Activated T-helper 1 cell treated with anti-CD3 and anti-CD28 coated beads, Interleukin-12 subunit alpha, Interleukin-12 subunit beta, Interleukin-2, Interleukin-4 antibody, amounts not matched to agents 30 ng/mL and 10 ng/mL and 1 ng/mL, durations not matched to agents 14 hours and 24 hours and 36 hours (primary cell): Measurements from ENCODE around the gene CASKIN1. TPM values are rescaled to one million over a fixed set of nuclear protein-coding genes. Genes with fewer than 3 reads are reported as not detected.
"Not testable (repeated sequence)": the region's sequence is repeated elsewhere in the genome, so short reads cannot be mapped to it uniquely, and the experiment has no call there.

Experiments used
- DNase-seq: peaks from one replicate; pipeline ENCODE4 v3.0.0; 2021; ENCODE audit warnings: low spot score
- H3K27ac Mint-ChIP-seq: one replicate; pipeline ENCODE4 v1.8.0; 2021; ENCODE audit warnings: mild to moderate bottlenecking, mixed read lengths
- H3K27me3 Mint-ChIP-seq: one replicate; pipeline ENCODE4 v1.8.0; 2022; ENCODE audit warnings: mild to moderate bottlenecking, moderate library complexity, mixed read lengths; ENCODE audit not compliant: insufficient read depth
- H3K36me3 Mint-ChIP-seq: one replicate; pipeline ENCODE4 v1.8.0; 2021; ENCODE audit warnings: low read depth, mixed read lengths
- H3K4me1 Mint-ChIP-seq: one replicate; pipeline ENCODE4 v1.8.0; 2021; ENCODE audit warnings: low read depth, mixed read lengths
- H3K4me3 Mint-ChIP-seq: one replicate; pipeline ENCODE4 v1.8.0; 2021; ENCODE audit warnings: mild to moderate bottlenecking, moderate library complexity, mixed read lengths
- H3K9me3 Mint-ChIP-seq: one replicate; pipeline ENCODE4 v1.8.0; 2021; ENCODE audit warnings: mixed read lengths
- intact Hi-C: fragments of 100-400 bp; cut with micrococcal nuclease; formaldehyde crosslinking; loops from one replicate; pipeline ENCODE4 v1.15.1; 2024
- total RNA-seq: library from RNA; stranded (reverse); gene quantifications from 2 replicates; pipeline ENCODE4 v1.2.3, GENCODE V29; 2022

CASKIN1 gene
- total RNA-seq, 1 donor from 2014 or later = 1.0 TPM

- H3K36me3 Mint-ChIP-seq, intact Hi-C loops, H3K9me3 Mint-ChIP-seq, DNase-seq: not testable (repeated sequence)
- H3K27ac Mint-ChIP-seq = peak overlapping the region; percentile 53
- peak overlapping the region; percentile 76 for H3K4me3 Mint-ChIP-seq
- peaks cover 19% of the 10 kb centered on the region for H3K27me3 Mint-ChIP-seq
- peaks cover 22% of the 10 kb centered on the region for H3K4me1 Mint-ChIP-seq
These were observed 6.8 kb upstream of the CASKIN1 start for GRCh38 chr16:2203119-2203688.

- Mint-ChIP-seq H3K27ac (no peak overlapping the region), H3K4me1 (peaks cover 11% of the 10 kb centered on the region), H3K9me3 (no peaks in the 10 kb centered on the region), H3K4me3 (no peak overlapping the region), H3K36me3 (no peaks in the 10 kb centered on the region), H3K27me3 (peaks cover 29% of the 10 kb centered on the region)
- intact Hi-C loops = no loop called here
- no peak for DNase-seq
These were observed 3.9 kb upstream of the CASKIN1 start for GRCh38 chr16:2200313-2200712.

- DNase-seq = no peak
- no peaks in the 10 kb centered on the region for H3K9me3 Mint-ChIP-seq
- intact Hi-C loops = loop anchor here (5.0 to 10.0 kb wide), 2 partner anchors 177 to 225 kb away; partner anchors contain the start of gene CCNF
- no peaks in the 10 kb centered on the region for H3K36me3 Mint-ChIP-seq
- no peak overlapping the region for H3K27ac Mint-ChIP-seq
- peaks cover 34% of the 10 kb centered on the region for H3K27me3 Mint-ChIP-seq
- H3K4me1 Mint-ChIP-seq = peaks cover 10% of the 10 kb centered on the region
- H3K4me3 Mint-ChIP-seq = no peak overlapping the region
These were observed 3.3 kb upstream of the CASKIN1 start for GRCh38 chr16:2199621-2200139.

- Mint-ChIP-seq H3K36me3 (no peaks in the 10 kb centered on the region), H3K9me3 (no peaks in the 10 kb centered on the region), H3K27ac (no peak overlapping the region), H3K4me3 (no peak overlapping the region), H3K4me1 (peaks cover 4% of the 10 kb centered on the region), H3K27me3 (peaks cover 35% of the 10 kb centered on the region)
- no peak for DNase-seq
- intact Hi-C loops = loop anchor here (5.0 to 10.0 kb wide), 2 partner anchors 177 to 226 kb away; partner anchors contain the start of gene CCNF
These were observed 2.7 kb upstream of the CASKIN1 start for GRCh38 chr16:2199095-2199494.

DNA sequence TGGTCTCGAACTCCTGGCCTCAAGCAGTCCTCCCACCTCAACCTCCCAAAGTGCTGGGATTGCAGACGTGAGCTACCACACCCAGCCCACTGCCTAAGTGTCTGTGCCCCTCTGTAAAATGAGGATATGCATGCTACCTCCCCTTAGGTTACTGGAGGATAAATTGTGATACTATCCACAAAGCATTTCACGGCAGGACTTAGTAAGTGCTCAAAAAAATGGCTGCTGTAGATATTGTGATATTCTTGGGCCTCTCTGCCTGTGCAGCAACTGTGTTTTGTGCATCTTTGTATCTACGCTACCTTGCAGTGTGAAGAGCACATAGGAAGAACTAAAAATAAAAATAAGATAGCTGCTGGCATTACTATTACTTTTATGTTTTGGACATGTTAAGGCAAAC, 1.9 kb upstream of the CASKIN1 start:
- H3K9me3 Mint-ChIP-seq = no peaks in the 10 kb centered on the region
- H3K4me1 Mint-ChIP-seq = no peaks in the 10 kb centered on the region
- no peak overlapping the region for H3K27ac Mint-ChIP-seq
- H3K4me3 Mint-ChIP-seq = peak overlapping the region; percentile 64
- peaks cover 36% of the 10 kb centered on the region for H3K27me3 Mint-ChIP-seq
- intact Hi-C loops = loop anchor here (5.0 to 10.0 kb wide), 2 partner anchors 176 to 227 kb away; partner anchors contain the start of gene CCNF
- no peaks in the 10 kb centered on the region for H3K36me3 Mint-ChIP-seq
- DNase-seq = no peak

- H3K36me3 Mint-ChIP-seq = no peaks in the 10 kb centered on the region
- H3K9me3 Mint-ChIP-seq = no peaks in the 10 kb centered on the region
- intact Hi-C loops = loop anchor here (5.0 to 10.0 kb wide), 2 partner anchors 175 to 227 kb away; partner anchors contain the start of gene CCNF
- no peak overlapping the region for H3K27ac Mint-ChIP-seq
- no peaks in the 10 kb centered on the region for H3K4me1 Mint-ChIP-seq
- peak overlapping the region; percentile 64 for H3K4me3 Mint-ChIP-seq
- DNase-seq = no peak
- H3K27me3 Mint-ChIP-seq = peaks cover 36% of the 10 kb centered on the region
These were observed 1.4 kb upstream of the CASKIN1 start for GRCh38 chr16:2197765-2198164.

DNA sequence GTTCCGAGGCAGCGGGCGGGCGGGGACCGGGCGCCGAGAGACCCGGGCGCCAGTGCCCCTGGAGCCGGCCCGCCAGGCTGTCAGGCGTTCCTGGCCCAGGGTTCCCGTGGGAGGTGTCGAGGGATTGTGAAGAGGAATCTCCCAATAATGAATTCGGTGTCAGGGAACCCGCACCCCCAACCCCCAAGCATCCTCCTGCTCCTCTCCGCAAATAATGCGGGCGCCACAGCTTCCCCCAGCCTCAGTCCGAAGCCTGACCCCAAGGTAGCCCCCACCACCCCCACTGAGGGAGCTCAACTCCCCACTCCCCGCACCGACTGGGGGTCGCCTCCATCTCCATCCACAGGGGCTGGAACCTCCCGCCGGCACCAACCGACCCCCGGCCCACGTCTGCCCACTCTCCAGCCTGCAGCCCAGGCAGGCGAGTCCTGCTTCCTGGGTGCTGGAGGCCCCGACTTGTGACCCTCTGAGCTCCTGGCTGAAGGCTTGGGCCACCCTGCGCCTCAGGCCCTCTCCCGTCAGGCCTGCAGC, 641 bp upstream of the CASKIN1 start:
- Mint-ChIP-seq H3K36me3 (no peaks in the 10 kb centered on the region), H3K9me3 (no peaks in the 10 kb centered on the region), H3K4me1 (no peaks in the 10 kb centered on the region), H3K4me3 (peak overlapping the region; percentile 49), H3K27me3 (peaks cover 39% of the 10 kb centered on the region), H3K27ac (no peak overlapping the region)
- DNase-seq = no peak
- intact Hi-C loops = loop anchor here (5.0 to 10.0 kb wide), 2 partner anchors 175 to 228 kb away; partner anchors contain the start of gene CCNF

DNA sequence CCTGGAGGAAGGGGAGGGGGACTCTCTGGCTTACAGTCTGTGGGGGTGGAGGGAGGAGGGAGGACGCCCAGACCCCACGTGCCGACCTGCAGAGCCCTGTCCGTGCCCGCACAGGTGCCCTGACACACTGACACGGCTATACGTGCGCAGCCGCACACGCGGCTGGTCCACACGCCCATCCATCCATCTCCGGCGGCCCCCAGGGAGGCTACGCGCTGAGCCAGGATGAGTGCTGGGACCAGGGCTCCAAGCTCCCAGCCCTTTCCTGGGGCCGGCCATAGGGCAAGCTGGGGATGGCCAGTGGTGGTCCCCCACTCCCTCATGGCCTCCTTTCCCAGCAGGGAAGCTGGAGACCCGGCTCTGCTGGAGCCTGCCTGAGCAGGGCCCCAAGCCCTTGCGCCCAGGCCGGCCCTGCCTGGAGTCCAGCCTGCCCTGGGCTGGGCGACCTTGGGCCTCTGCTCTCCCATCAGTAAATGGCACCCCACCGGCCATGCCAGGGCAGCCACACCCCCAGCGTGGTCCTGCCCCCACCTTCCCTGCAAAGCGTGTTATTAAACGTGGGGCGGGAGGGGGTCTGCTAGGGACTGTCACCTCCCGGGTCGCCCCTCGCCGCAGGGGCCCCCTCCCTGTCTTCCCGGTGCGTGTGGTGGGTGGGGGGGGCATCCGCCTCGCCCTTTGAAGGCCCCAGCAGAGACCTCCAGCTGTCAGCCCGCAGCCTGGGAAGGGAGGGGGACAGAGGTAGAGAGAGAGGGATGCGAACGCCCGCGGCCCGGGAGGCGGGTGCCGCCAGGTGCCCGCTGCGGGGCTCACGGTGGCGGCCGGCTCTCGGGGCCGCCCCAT, 863 bp downstream of the CASKIN1 start:
- Mint-ChIP-seq H3K9me3 (no peaks in the 10 kb centered on the region), H3K4me1 (no peaks in the 10 kb centered on the region), H3K4me3 (no peak overlapping the region), H3K27me3 (peaks cover 33% of the 10 kb centered on the region), H3K36me3 (no peaks in the 10 kb centered on the region), H3K27ac (no peak overlapping the region)
- no peak for DNase-seq
- intact Hi-C loops = loop anchor here (1.0 to 10.0 kb wide), 4 partner anchors 55 to 306 kb away; partner anchors contain the start of genes CCNF and ECI1

DNA sequence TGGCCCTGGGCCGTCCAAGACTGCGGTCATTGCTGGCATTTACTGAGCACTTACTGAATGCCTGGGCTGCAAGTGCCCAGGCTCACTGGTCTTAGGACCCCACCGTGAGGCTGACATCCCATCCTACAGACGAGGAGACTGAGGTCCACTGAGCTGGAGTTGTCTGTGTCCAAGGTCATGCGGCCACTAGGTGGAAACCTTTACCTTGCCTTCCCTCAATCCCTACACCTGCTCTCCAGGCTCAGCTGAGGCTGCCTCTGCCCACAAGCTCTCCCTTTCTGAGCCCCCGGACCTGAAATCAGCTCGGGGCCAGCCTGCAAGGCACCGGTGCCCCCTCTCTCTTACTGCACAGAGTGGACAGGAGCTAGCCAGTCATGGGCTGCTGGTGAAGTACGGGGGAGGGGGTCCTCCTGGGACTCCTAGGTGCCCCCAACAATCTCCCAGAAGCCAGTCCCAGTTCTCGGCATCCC, 1.5 kb downstream of the CASKIN1 start:
- intact Hi-C loops = loop anchor here (1.0 to 10.0 kb wide), 4 partner anchors 56 to 306 kb away; partner anchors contain the start of genes CCNF and ECI1
- peak; percentile 25 for DNase-seq
- Mint-ChIP-seq H3K9me3 (no peaks in the 10 kb centered on the region), H3K4me1 (no peaks in the 10 kb centered on the region), H3K4me3 (peak overlapping the region; percentile 15), H3K27me3 (peaks cover 32% of the 10 kb centered on the region), H3K36me3 (no peaks in the 10 kb centered on the region), H3K27ac (no peak overlapping the region)

DNA sequence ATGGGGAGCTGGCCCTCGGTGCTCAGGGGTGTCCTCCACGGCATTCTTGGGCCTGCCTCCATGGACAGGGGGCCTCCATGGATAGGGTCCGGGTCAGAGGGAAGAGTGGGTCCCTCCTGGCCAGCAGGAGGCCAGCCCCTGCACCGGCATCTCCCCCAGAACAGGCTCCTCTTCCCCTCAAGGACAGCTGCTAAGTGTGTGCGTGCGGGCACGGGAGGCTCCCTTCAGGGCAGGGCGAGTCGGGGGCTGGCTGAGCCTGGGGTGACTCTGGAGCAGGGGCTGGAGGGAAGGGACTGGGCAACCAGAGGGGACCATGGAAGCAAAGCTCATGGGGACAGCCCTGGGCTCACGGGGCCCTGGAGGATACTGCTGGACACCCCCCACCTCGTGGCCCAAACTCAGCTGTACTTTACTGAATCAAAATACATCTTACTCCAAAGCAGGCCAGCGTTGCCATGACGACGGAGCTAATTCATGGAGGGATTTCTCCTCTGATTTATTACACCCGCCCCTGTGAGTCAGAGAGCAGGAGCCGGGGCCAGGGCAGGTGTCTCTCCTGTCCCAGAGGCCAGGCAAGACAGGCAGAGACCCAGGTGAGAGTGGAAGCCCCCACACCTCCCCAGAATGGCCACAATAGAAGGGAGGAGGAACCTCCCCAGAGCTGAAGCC, 2.1 kb downstream of the CASKIN1 start:
- intact Hi-C loops = loop anchor here (2.0 to 10.0 kb wide), 2 partner anchors 57 to 231 kb away; partner anchors contain the start of genes CCNF and ECI1
- Mint-ChIP-seq H3K9me3 (no peaks in the 10 kb centered on the region), H3K27ac (no peak overlapping the region), H3K27me3 (peaks cover 32% of the 10 kb centered on the region), H3K36me3 (no peaks in the 10 kb centered on the region), H3K4me1 (no peaks in the 10 kb centered on the region), H3K4me3 (no peak overlapping the region)
- DNase-seq = no peak

DNA sequence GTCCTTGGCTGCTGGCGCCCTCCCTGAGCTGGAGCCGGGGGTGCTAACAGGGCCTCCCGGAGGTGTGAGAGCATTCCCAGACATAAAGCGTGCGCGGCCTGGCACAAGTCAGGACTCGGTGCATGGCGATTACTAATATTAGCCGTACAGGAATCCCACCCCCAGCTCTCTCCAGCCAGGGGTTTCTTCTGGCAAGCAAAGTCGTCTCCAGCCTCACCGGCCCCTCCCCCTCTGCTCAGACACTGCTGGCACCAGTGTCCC, 5.0 kb downstream of the CASKIN1 start:
- Mint-ChIP-seq H3K4me1 (no peaks in the 10 kb centered on the region), H3K36me3 (no peaks in the 10 kb centered on the region), H3K27ac (no peak overlapping the region), H3K27me3 (peaks cover 15% of the 10 kb centered on the region), H3K4me3 (no peak overlapping the region), H3K9me3 (no peaks in the 10 kb centered on the region)
- no peak for DNase-seq
- intact Hi-C loops = loop anchor here (10.0 kb wide), 1 partner anchor 233 kb away; the partner anchor contains the start of gene CCNF

GRCh38 chr16:2190659-2191445, 5.6 kb downstream of the CASKIN1 start:
- H3K4me1 Mint-ChIP-seq = no peaks in the 10 kb centered on the region
- H3K9me3 Mint-ChIP-seq = no peaks in the 10 kb centered on the region
- no peak overlapping the region for H3K4me3 Mint-ChIP-seq
- no peaks in the 10 kb centered on the region for H3K36me3 Mint-ChIP-seq
- DNase-seq = no peak
- intact Hi-C loops = loop anchor here (10.0 kb wide), 1 partner anchor 234 kb away; the partner anchor contains the start of gene CCNF
- no peak overlapping the region for H3K27ac Mint-ChIP-seq
- H3K27me3 Mint-ChIP-seq = peaks cover 15% of the 10 kb centered on the region
